HepG2 (cell line): Measurements from ENCODE around the gene TNFAIP8L3. TPM values are rescaled to one million over a fixed set of nuclear protein-coding genes. Genes with fewer than 3 reads are reported as not detected.

ENCODE experiments used
- ATAC-seq: fragments of 200-7000 bp; cut with Tn5 transposase; 3 replicates; pipeline ENCODE4 v1.9.1; 2020; ENCODE audit warnings: mild to moderate bottlenecking, moderate library complexity
- BruUV-seq: library from RNA; stranded (reverse); fragments of 400-500 nt; replicated peaks from 2 replicates; lab custom pipeline; 2021; lab: Mats Ljungman, UMichigan
- CTCF ChIA-PET: fragments of 300-600 bp; formaldehyde crosslinking; extraction: SDS; loops from one replicate; lab custom pipeline; 2021; ENCODE audit warnings: low total read pairs, inconsistent platforms, low intra/inter-chr PET ratio; lab: Yijun Ruan, JAX
- POLR2A ChIA-PET: fragments of 350-600 bp; sonication (Branson Sonifier 250); formaldehyde crosslinking; loops from one replicate; lab custom pipeline; 2020; ENCODE audit warnings: antibody characterized with exemption, inconsistent platforms; lab: Yijun Ruan, JAX
- DNase-seq: peaks from one replicate; pipeline ENCODE4 v3.0.0-alpha.2; 2015; ENCODE audit warnings: low spot score
- FAIRE-seq: peaks from 3 replicates; lab custom pipeline; 2011; peaks lifted over from hg19 to GRCh38; lab: Jason Lieb, UNC
- H2AFZ ChIP-seq: one replicate; pipeline ENCODE4 v1.6.1; 2011; ENCODE audit warnings: low read length, inconsistent platforms
- H3K27ac ChIP-seq: fragments of 300-600 bp; 3 replicates; pipeline ENCODE4 v1.8.0; 2011; ENCODE audit warnings: mixed run types, mild to moderate bottlenecking, mixed read lengths, low read length, inconsistent platforms; ENCODE audit not compliant: insufficient read depth; ENCODE audit errors: extremely low read length
- H3K27me3 ChIP-seq, 2 experiments: fragments of 200-600 bp in 1 of 2; 2 replicates in 1 of 2; 3 replicates in 1 of 2; pipeline versions ENCODE4 v1.6.0 to v1.8.0; 2011; ENCODE audit warnings: low read length in 2 of 2, mild to moderate bottlenecking in 2 of 2, moderate library complexity in 2 of 2, inconsistent platforms in 1 of 2; ENCODE audit not compliant: insufficient read depth in 2 of 2, control insufficient read depth in 1 of 2
- H3K36me3 ChIP-seq, 2 experiments: fragments of 200-600 bp in 1 of 2; replicated peaks in 1 of 2; 2 replicates in 1 of 2; 3 replicates in 1 of 2; pipeline versions ENCODE4 v1.5.1 to v1.8.0; 2011; ENCODE audit warnings: low read length in 2 of 2, inconsistent platforms in 1 of 2; ENCODE audit not compliant: insufficient read depth in 2 of 2, control insufficient read depth in 1 of 2
- H3K4me1 ChIP-seq: 2 replicates; pipeline ENCODE4 v1.5.1; 2012; ENCODE audit warnings: low read length, inconsistent platforms; ENCODE audit not compliant: insufficient read depth
- H3K4me2 ChIP-seq: 2 replicates; pipeline ENCODE4 v1.6.0; 2011; ENCODE audit warnings: low read depth, low read length, inconsistent platforms
- H3K4me3 ChIP-seq, 3 experiments: fragments of 200-600 bp in 1 of 3; sonication (generic), shearing (Covaris generic) in 1 of 3; replicated peaks in 1 of 3; 2 replicates each; pipeline ENCODE4 v1.5.1; 2011 to 2016; ENCODE audit warnings: low read length in 3 of 3, inconsistent platforms in 2 of 3, low read depth in 2 of 3, mild to moderate bottlenecking in 2 of 3, control low read depth in 1 of 3, mixed read lengths in 1 of 3; ENCODE audit not compliant: insufficient read depth in 1 of 3
- H3K79me2 ChIP-seq: one replicate; pipeline ENCODE4 v1.6.1; 2011; ENCODE audit warnings: low read length, inconsistent platforms; ENCODE audit not compliant: insufficient read depth
- H3K9ac ChIP-seq: 2 replicates; pipeline ENCODE4 v1.6.0; 2011; ENCODE audit warnings: mild to moderate bottlenecking, low read depth, low read length, inconsistent platforms; ENCODE audit not compliant: insufficient read depth
- H3K9me3 ChIP-seq: 2 replicates; pipeline ENCODE4 v1.5.1; 2012; ENCODE audit warnings: mild to moderate bottlenecking, low read length
- H4K20me1 ChIP-seq: 2 replicates; pipeline ENCODE4 v1.6.0; 2011; ENCODE audit warnings: inconsistent platforms, mild to moderate bottlenecking, low read length, moderate library complexity; ENCODE audit not compliant: insufficient read depth
- ATF7 ChIP-seq, 2 experiments: fragments of 450-650 bp in 1 of 2; sonication (generic) in 1 of 2; formaldehyde crosslinking in 1 of 2; IDR thresholded peaks; 2 replicates each; pipeline versions ENCODE4 v1.4.0 to v1.6.1; 2016 to 2020; ENCODE audit warnings: antibody characterized with exemption in 1 of 2, mild to moderate bottlenecking in 1 of 2, missing genetic modification reagents in 1 of 2
- ATRX ChIP-seq: sonication (generic); formaldehyde crosslinking; IDR thresholded peaks from 2 replicates; pipeline ENCODE4 v1.4.0; 2020; ENCODE audit warnings: missing genetic modification reagents, borderline replicate concordance
- CSRNP2 ChIP-seq: sonication (generic); formaldehyde crosslinking; conservative IDR thresholded peaks from 2 replicates; pipeline ENCODE4 v1.8.0; 2022; ENCODE audit warnings: low read depth, missing genetic modification reagents
- DBP ChIP-seq: sonication (generic); formaldehyde crosslinking; IDR thresholded peaks from 2 replicates; pipeline ENCODE4 v1.4.0; 2020; ENCODE audit warnings: missing genetic modification reagents; ENCODE audit errors: not compliant biosample characterization
- FOXK2 ChIP-seq: fragments of 450-650 bp; IDR thresholded peaks from 2 replicates; pipeline ENCODE4 v1.6.1; 2016
- GABPA ChIP-seq, 2 experiments: IDR thresholded peaks; 2 replicates each; pipeline ENCODE4 v1.6.1; 2011 to 2016; ENCODE audit warnings: low read depth in 2 of 2, low read length in 1 of 2, missing biosample characterization in 1 of 2, missing genetic modification characterization in 1 of 2
- MEIS1 ChIP-seq: sonication (generic); formaldehyde crosslinking; IDR thresholded peaks from 2 replicates; pipeline ENCODE4 v1.9.0; 2021; ENCODE audit warnings: mild to moderate bottlenecking, missing genetic modification reagents, moderate library complexity, borderline replicate concordance
- MIXL1 ChIP-seq: IDR thresholded peaks from 2 replicates; pipeline ENCODE4 v1.6.1; 2016
- PAX8 ChIP-seq: sonication (generic); formaldehyde crosslinking; IDR thresholded peaks from 2 replicates; pipeline ENCODE4 v1.8.0; 2022; ENCODE audit warnings: mild to moderate bottlenecking, missing genetic modification reagents, borderline replicate concordance
- PREB ChIP-seq: sonication (generic); formaldehyde crosslinking; IDR thresholded peaks from 2 replicates; pipeline ENCODE4 v1.4.0; 2020; ENCODE audit warnings: missing genetic modification reagents
- ZC3H4 ChIP-seq: sonication (generic); formaldehyde crosslinking; IDR thresholded peaks from 2 replicates; pipeline ENCODE4 v1.4.0; 2020; ENCODE audit warnings: missing genetic modification reagents, borderline replicate concordance
- ZNF235 ChIP-seq: sonication (generic); formaldehyde crosslinking; IDR thresholded peaks from 2 replicates; pipeline ENCODE4 v1.8.1; 2023; ENCODE audit warnings: mild to moderate bottlenecking, missing genetic modification reagents, borderline replicate concordance
- ZNF280D ChIP-seq: sonication (generic); formaldehyde crosslinking; IDR thresholded peaks from 2 replicates; pipeline ENCODE4 v1.5.1; 2020; ENCODE audit warnings: mild to moderate bottlenecking, missing genetic modification reagents
- ZNF644 ChIP-seq: IDR thresholded peaks from 2 replicates; pipeline ENCODE4 v1.6.1; 2016; ENCODE audit warnings: low read depth
- ZNF652 ChIP-seq: IDR thresholded peaks from 2 replicates; pipeline ENCODE4 v1.6.1; 2016; ENCODE audit warnings: low read depth, borderline replicate concordance
- ZNF749 ChIP-seq: sonication (generic); formaldehyde crosslinking; IDR thresholded peaks from 2 replicates; pipeline ENCODE4 v1.8.0; 2022; ENCODE audit warnings: mild to moderate bottlenecking, missing genetic modification reagents, moderate library complexity, borderline replicate concordance
- ZNF816 ChIP-seq: sonication (generic); formaldehyde crosslinking; IDR thresholded peaks from 2 replicates; pipeline ENCODE4 v1.8.0; 2022; ENCODE audit warnings: missing genetic modification reagents, mild to moderate bottlenecking, borderline replicate concordance
- WGBS: methylation state at CpG from one replicate; pipeline ENCODE4 v1.1.6; 2017; ENCODE audit warnings: low lambda C conversion rate; 5-methylcytosine and 5-hydroxymethylcytosine counted together
- in situ Hi-C: cut with HindIII; loops from 2 replicates; pipeline ENCODE4 v1.10.0; 2017; ENCODE audit warnings: low pct_unique_long_range_greater_than_20kb; ENCODE audit not compliant: extremely low pct_ligation_motif_present
- intact Hi-C: fragments of 100-400 bp; cut with micrococcal nuclease; formaldehyde crosslinking; loops from one replicate; pipeline ENCODE4 v1.10.0; 2022; ENCODE audit not compliant: unreplicated experiment
- polyA plus RNA-seq, 8 experiments: library from polyadenylated mRNA; depleted of rRNA in 3 of 8; stranded (reverse) in 7 of 8; unstranded in 1 of 8; fragments of >200 nt; fragmentation: Illumina TruSeq in 4 of 8; extraction: Trizol in 4 of 8; gene quantifications; 2 replicates each; pipeline versions ENCODE4 v1.2.1 to v1.2.3, GENCODE V29; 2011 to 2016; ENCODE audit warnings: low read depth in 4 of 8, missing spikeins in 1 of 8, mixed read lengths in 1 of 8; ENCODE audit not compliant: insufficient read depth in 1 of 8
- total RNA-seq, 5 experiments: library from RNA; depleted of rRNA; stranded (reverse); fragments of >200 nt; fragmentation: Illumina TruSeq; extraction: Trizol; gene quantifications; 2 replicates each; pipeline ENCODE4 v1.2.3, GENCODE V29; 2016; ENCODE audit warnings: low read depth in 1 of 5

TNFAIP8L3 gene
- total and polyA plus RNA-seq, 2 of the 13 experiments (the other 11 are each of a cell fraction or from before 2014, with no cell fraction given): 0.15 to 4.0 TPM

GRCh38 chr15:51075826-51076523 is 18.7 kb downstream of the TNFAIP8L3 start:
- ATAC-seq: no peak
- H3K27ac ChIP-seq: no peak overlapping the region
- no peaks in the 10 kb centered on the region for H3K9me3 ChIP-seq
- 91% methylated on average over 7 of the region's 7 CpGs for WGBS
- peaks cover 0 to 2% of the 10 kb centered on the region in 2 experiments; a peak in 2 of 5 replicates for H3K36me3 ChIP-seq
- no peak for DNase-seq
- no peak overlapping the region for H2AFZ ChIP-seq
- intact Hi-C loops: no loop called here
- H3K4me1 ChIP-seq: no peaks in the 10 kb centered on the region
- H3K4me3 ChIP-seq: no peak overlapping the region
- H3K4me2 ChIP-seq: no peak overlapping the region
- H3K9ac ChIP-seq: no peak overlapping the region
- no peaks in the 10 kb centered on the region for H3K27me3 ChIP-seq
- in situ Hi-C loops: no loop called here
- TF ChIP-seq PAX8 (no peak), FOXK2 (no peak), ZNF652 (CRISPR knock-in tag) (no peak), MIXL1 (CRISPR knock-in tag) (no peak), ZC3H4 (no peak), ZNF644 (no peak), DBP (CRISPR knock-in tag) (no peak), ZNF235 (no peak), MEIS1 (no peak), ZNF749 (CRISPR knock-in tag) (no peak), ZNF816 (CRISPR knock-in tag) (no peak), ATF7 (IDR thresholded peaks at IDR 0.05) (no peak), ATF7 (CRISPR knock-in tag; IDR thresholded peaks at IDR 0.05) (no peak), GABPA (IDR thresholded peaks at IDR 0.05; ENCODE audit: low read depth, low read length) (no peak), GABPA (CRISPR knock-in tag; IDR thresholded peaks at IDR 0.05; ENCODE audit: low read depth) (no peak), PREB (CRISPR knock-in tag) (no peak), CSRNP2 (CRISPR knock-in tag) (no peak), ZNF280D (CRISPR knock-in tag) (no peak), ATRX (CRISPR knock-in tag) (no peak)
- H3K79me2 ChIP-seq: no peaks in the 10 kb centered on the region
- BruUV-seq: no TSS peak
- ChIA-PET CTCF (no interaction called here), POLR2A (no interaction called here)
- no peaks in the 10 kb centered on the region; the same call in 1 of the 2 replicates for H4K20me1 ChIP-seq
- no peak for FAIRE-seq
